ENCODE data around the gene IGF2BP3. TPM values are rescaled to one million over a fixed set of nuclear protein-coding genes. Genes with fewer than 3 reads are reported as not detected.

IGF2BP3 gene
- total RNA-seq, 4 donors from 2014 or later = 0.13 to 0.35 TPM; not detected in 2

GRCh38 chr7:23268167-23268566 is 202.1 kb downstream of the IGF2BP3 start:
- H3K4me3 ChIP-seq = no peak overlapping the region
- H3K4me1 ChIP-seq = no peaks in the 10 kb centered on the region
- H3K27ac ChIP-seq = no peak overlapping the region
- H3K9me3 ChIP-seq = no peaks in the 10 kb centered on the region
- 96 to 100% methylated on average over 2 of the region's 2 CpGs for WGBS, 2 donors (ENCODE audit: low coverage in 1 of 2)
- TF ChIP-seq EP300 (IDR thresholded peaks at IDR 0.05) (no peak), POLR2AphosphoS5 (IDR thresholded peaks at IDR 0.05) (no peak), POLR2A (IDR thresholded peaks at IDR 0.05) (no peak), CTCF (IDR thresholded peaks at IDR 0.05) (no peak)
- H3K36me3 ChIP-seq = peaks cover 0 to 57% of the 10 kb centered on the region in 2 donors
- no peak for ATAC-seq
- H3K27me3 ChIP-seq = peaks cover 6% of the 10 kb centered on the region

- TF ChIP-seq POLR2A (IDR thresholded peaks at IDR 0.05) (no peak), CTCF (IDR thresholded peaks at IDR 0.05) (no peak)
- Histone ChIP-seq H3K36me3 (peaks cover 0 to 57% of the 10 kb centered on the region in 2 donors), H3K27ac (no peak overlapping the region), H3K27me3 (peaks cover 6% of the 10 kb centered on the region), H3K9me3 (no peaks in the 10 kb centered on the region), H3K4me3 (no peak overlapping the region), H3K4me1 (no peaks in the 10 kb centered on the region)
- ATAC-seq = no peak
- 94 to 100% methylated on average over 2 of the region's 2 CpGs for WGBS, 2 donors (ENCODE audit: low coverage in 1 of 2)
These were observed 202.9 kb downstream of the IGF2BP3 start for GRCh38 chr7:23267357-23267756.

- TF ChIP-seq POLR2AphosphoS5 (IDR thresholded peaks at IDR 0.05) = no peak
- no peak for TF ChIP-seq POLR2A (IDR thresholded peaks at IDR 0.05)
- TF ChIP-seq EP300 (IDR thresholded peaks at IDR 0.05) = no peak
- no peak for TF ChIP-seq CTCF (IDR thresholded peaks at IDR 0.05)
These were observed 203.4 kb downstream of the IGF2BP3 start for GRCh38 chr7:23266918-23267317.

GRCh38 chr7:23264916-23265458 is 205.3 kb downstream of the IGF2BP3 start:
- Histone ChIP-seq H3K36me3 (peaks cover 0 to 50% of the 10 kb centered on the region in 2 donors), H3K27me3 (no peaks in the 10 kb centered on the region), H3K9me3 (no peaks in the 10 kb centered on the region), H3K4me1 (no peaks in the 10 kb centered on the region), H3K27ac (no peak overlapping the region), H3K4me3 (no peak overlapping the region)
- TF ChIP-seq CTCF (IDR thresholded peaks at IDR 0.05) (no peak), POLR2A (IDR thresholded peaks at IDR 0.05) (no peak)
- ATAC-seq = no peak
- 65 to 84% methylated on average over 5 to 6 of the region's 7 CpGs for WGBS, 2 donors (ENCODE audit: low coverage in 1 of 2)

More at GRCh38 chr7:23266918-23267317, 203.4 kb downstream of the IGF2BP3 start:
- WGBS, 2 donors (ENCODE audit: low coverage in 1 of 2) = 68 to 80% methylated on average over 1 to 2 of the region's 2 CpGs
- H3K4me3 ChIP-seq = no peak overlapping the region
- ATAC-seq = no peak
- no peak overlapping the region for H3K27ac ChIP-seq
- H3K36me3 ChIP-seq = peaks cover 0 to 56% of the 10 kb centered on the region in 2 donors
- no peaks in the 10 kb centered on the region for H3K4me1 ChIP-seq
- peaks cover 2% of the 10 kb centered on the region for H3K27me3 ChIP-seq
- H3K9me3 ChIP-seq = no peaks in the 10 kb centered on the region

- no peak overlapping the region for H3K27ac ChIP-seq
- no peaks in the 10 kb centered on the region for H3K4me1 ChIP-seq
- H3K36me3 ChIP-seq = peaks cover 0 to 42% of the 10 kb centered on the region in 2 donors
- no peak overlapping the region for H3K4me3 ChIP-seq
- TF ChIP-seq POLR2A (IDR thresholded peaks at IDR 0.05) = no peak
- no peak for TF ChIP-seq POLR2AphosphoS5 (IDR thresholded peaks at IDR 0.05)
- peak; percentile 48 to 70 (median 56) for TF ChIP-seq CTCF (IDR thresholded peaks at IDR 0.05)
- TF ChIP-seq EP300 (IDR thresholded peaks at IDR 0.05) = no peak
- no peaks in the 10 kb centered on the region for H3K9me3 ChIP-seq
- ATAC-seq = peak; percentile 78
- H3K27me3 ChIP-seq = no peaks in the 10 kb centered on the region
- 4 to 10% methylated on average over 7 of the region's 7 CpGs for WGBS, 2 donors (ENCODE audit: low coverage in 1 of 2)
These were observed 208.3 kb downstream of the IGF2BP3 start for GRCh38 chr7:23261843-23262452.

All from gastroesophageal sphincter (tissue), 4 donors.